Measurements from ENCODE around the gene PXT1.
"Not testable (repeated sequence)": the region's sequence is repeated elsewhere in the genome, so short reads cannot be mapped to it uniquely, and the experiment has no call there.

PXT1 gene

GRCh38 chr6:36375644-36376155 lies 67.0 kb downstream of the PXT1 start:
- DNase-seq (ENCODE audit: insufficient read length) (no peak), FAIRE-seq (no peak)
- no peak for TF ChIP-seq POLR2AphosphoS5 (IDR thresholded peaks at IDR 0.05; ENCODE audit: low read depth, low read length)
- no peak for TF ChIP-seq POLR2A (IDR thresholded peaks at IDR 0.05; ENCODE audit: low read depth, low read length)
- TF ChIP-seq TAF1 (IDR thresholded peaks at IDR 0.05; ENCODE audit: borderline replicate concordance, low read depth, low read length) = no peak

- DNase-seq (ENCODE audit: insufficient read length) (no peak), FAIRE-seq (no peak)
- no peak for TF ChIP-seq TAF1 (IDR thresholded peaks at IDR 0.05; ENCODE audit: borderline replicate concordance, low read depth, low read length)
- no peak for TF ChIP-seq POLR2A (IDR thresholded peaks at IDR 0.05; ENCODE audit: low read depth, low read length)
- TF ChIP-seq POLR2AphosphoS5 (IDR thresholded peaks at IDR 0.05; ENCODE audit: low read depth, low read length) = no peak
These were observed 67.7 kb downstream of the PXT1 start for GRCh38 chr6:36374972-36375371.

- DNase-seq (ENCODE audit: insufficient read length) (no peak), FAIRE-seq (no peak)
- TF ChIP-seq TAF1 (IDR thresholded peaks at IDR 0.05; ENCODE audit: borderline replicate concordance, low read depth, low read length) = no peak
- TF ChIP-seq POLR2AphosphoS5 (IDR thresholded peaks at IDR 0.05; ENCODE audit: low read depth, low read length) = no peak
- no peak for TF ChIP-seq POLR2A (IDR thresholded peaks at IDR 0.05; ENCODE audit: low read depth, low read length)
These were observed 68.5 kb downstream of the PXT1 start for GRCh38 chr6:36374194-36374593.

GRCh38 chr6:36373368-36374019 lies 69.2 kb downstream of the PXT1 start:
- TF ChIP-seq TAF1 (IDR thresholded peaks at IDR 0.05; ENCODE audit: borderline replicate concordance, low read depth, low read length) = no peak
- no peak for TF ChIP-seq POLR2A (IDR thresholded peaks at IDR 0.05; ENCODE audit: low read depth, low read length)
- TF ChIP-seq POLR2AphosphoS5 (IDR thresholded peaks at IDR 0.05; ENCODE audit: low read depth, low read length) = no peak
- no peak for DNase-seq (ENCODE audit: insufficient read length)
- no peak for FAIRE-seq

GRCh38 chr6:36372088-36372487 lies 70.6 kb downstream of the PXT1 start:
- TF ChIP-seq TAF1 (IDR thresholded peaks at IDR 0.05; ENCODE audit: borderline replicate concordance, low read depth, low read length) = no peak
- no peak for TF ChIP-seq POLR2A (IDR thresholded peaks at IDR 0.05; ENCODE audit: low read depth, low read length)
- TF ChIP-seq POLR2AphosphoS5 (IDR thresholded peaks at IDR 0.05; ENCODE audit: low read depth, low read length) = no peak
- DNase-seq (ENCODE audit: insufficient read length) (no peak), FAIRE-seq (no peak)

GRCh38 chr6:36371211-36371610 lies 71.4 kb downstream of the PXT1 start:
- TF ChIP-seq TAF1 (IDR thresholded peaks at IDR 0.05; ENCODE audit: borderline replicate concordance, low read depth, low read length) (no peak), POLR2AphosphoS5 (IDR thresholded peaks at IDR 0.05; ENCODE audit: low read depth, low read length) (no peak), POLR2A (IDR thresholded peaks at IDR 0.05; ENCODE audit: low read depth, low read length) (no peak)
- no peak for DNase-seq (ENCODE audit: insufficient read length)
- no peak for FAIRE-seq

- TF ChIP-seq POLR2AphosphoS5 (IDR thresholded peaks at IDR 0.05; ENCODE audit: low read depth, low read length) (no peak), TAF1 (IDR thresholded peaks at IDR 0.05; ENCODE audit: borderline replicate concordance, low read depth, low read length) (no peak), POLR2A (IDR thresholded peaks at IDR 0.05; ENCODE audit: low read depth, low read length) (no peak)
- no peak for DNase-seq (ENCODE audit: insufficient read length)
- no peak for FAIRE-seq
These were observed 72.0 kb downstream of the PXT1 start for GRCh38 chr6:36370638-36371037.

GRCh38 chr6:36368921-36369865 lies 73.5 kb downstream of the PXT1 start:
- FAIRE-seq = no peak
- TF ChIP-seq TAF1 (IDR thresholded peaks at IDR 0.05; ENCODE audit: borderline replicate concordance, low read depth, low read length) = no peak
- TF ChIP-seq POLR2A (IDR thresholded peaks at IDR 0.05; ENCODE audit: low read depth, low read length) = no peak
- no peak for TF ChIP-seq POLR2AphosphoS5 (IDR thresholded peaks at IDR 0.05; ENCODE audit: low read depth, low read length)
- DNase-seq (ENCODE audit: insufficient read length) = no peak

- no peak for DNase-seq (ENCODE audit: insufficient read length)
- FAIRE-seq = no peak
- TF ChIP-seq POLR2A (IDR thresholded peaks at IDR 0.05; ENCODE audit: low read depth, low read length) (no peak), POLR2AphosphoS5 (IDR thresholded peaks at IDR 0.05; ENCODE audit: low read depth, low read length) (no peak), TAF1 (IDR thresholded peaks at IDR 0.05; ENCODE audit: borderline replicate concordance, low read depth, low read length) (no peak)
These were observed 74.2 kb downstream of the PXT1 start for GRCh38 chr6:36368421-36368820.

- FAIRE-seq (no peak), DNase-seq (ENCODE audit: insufficient read length) (no peak)
- TF ChIP-seq POLR2AphosphoS5 (IDR thresholded peaks at IDR 0.05; ENCODE audit: low read depth, low read length) (no peak), POLR2A (IDR thresholded peaks at IDR 0.05; ENCODE audit: low read depth, low read length) (no peak), TAF1 (IDR thresholded peaks at IDR 0.05; ENCODE audit: borderline replicate concordance, low read depth, low read length) (no peak)
These were observed 74.9 kb downstream of the PXT1 start for GRCh38 chr6:36367743-36368142.

GRCh38 chr6:36364669-36365479 lies 77.8 kb downstream of the PXT1 start:
- TF ChIP-seq POLR2AphosphoS5 (IDR thresholded peaks at IDR 0.05; ENCODE audit: low read depth, low read length) = no peak
- no peak for TF ChIP-seq TAF1 (IDR thresholded peaks at IDR 0.05; ENCODE audit: borderline replicate concordance, low read depth, low read length)
- 0 out of 2 replicates have a peak, but pooled peaks have one; percentile 32 for TF ChIP-seq POLR2A (IDR thresholded peaks at IDR 0.05; ENCODE audit: low read depth, low read length)
- FAIRE-seq (peak; percentile 65), DNase-seq (ENCODE audit: insufficient read length) (peak; percentile 55)

- not testable (repeated sequence) for FAIRE-seq; DNase-seq (ENCODE audit: insufficient read length)
These were observed 78.5 kb downstream of the PXT1 start for GRCh38 chr6:36364061-36364635.

- FAIRE-seq = not testable (repeated sequence)
These were observed 79.3 kb downstream of the PXT1 start for GRCh38 chr6:36363371-36363752.

More at GRCh38 chr6:36363371-36363752, 79.3 kb downstream of the PXT1 start:
- DNase-seq (ENCODE audit: insufficient read length) = not testable (repeated sequence)

Data from GM12892 (cell line).